HG03066 (cell line): ENCODE data around the gene VTA1.
"Not testable (repeated sequence)": the region's sequence is repeated elsewhere in the genome, so short reads cannot be mapped to it uniquely, and the experiment has no call there.

Source experiments
- ATAC-seq: cut with Tn5 transposase; IDR thresholded peaks from one replicate; pipeline ENCODE4 v1.9.1; 2021; ENCODE audit warnings: low read depth; ENCODE audit not compliant: unreplicated experiment

The VTA1 gene, protein sequence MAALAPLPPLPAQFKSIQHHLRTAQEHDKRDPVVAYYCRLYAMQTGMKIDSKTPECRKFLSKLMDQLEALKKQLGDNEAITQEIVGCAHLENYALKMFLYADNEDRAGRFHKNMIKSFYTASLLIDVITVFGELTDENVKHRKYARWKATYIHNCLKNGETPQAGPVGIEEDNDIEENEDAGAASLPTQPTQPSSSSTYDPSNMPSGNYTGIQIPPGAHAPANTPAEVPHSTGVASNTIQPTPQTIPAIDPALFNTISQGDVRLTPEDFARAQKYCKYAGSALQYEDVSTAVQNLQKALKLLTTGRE

DNA sequence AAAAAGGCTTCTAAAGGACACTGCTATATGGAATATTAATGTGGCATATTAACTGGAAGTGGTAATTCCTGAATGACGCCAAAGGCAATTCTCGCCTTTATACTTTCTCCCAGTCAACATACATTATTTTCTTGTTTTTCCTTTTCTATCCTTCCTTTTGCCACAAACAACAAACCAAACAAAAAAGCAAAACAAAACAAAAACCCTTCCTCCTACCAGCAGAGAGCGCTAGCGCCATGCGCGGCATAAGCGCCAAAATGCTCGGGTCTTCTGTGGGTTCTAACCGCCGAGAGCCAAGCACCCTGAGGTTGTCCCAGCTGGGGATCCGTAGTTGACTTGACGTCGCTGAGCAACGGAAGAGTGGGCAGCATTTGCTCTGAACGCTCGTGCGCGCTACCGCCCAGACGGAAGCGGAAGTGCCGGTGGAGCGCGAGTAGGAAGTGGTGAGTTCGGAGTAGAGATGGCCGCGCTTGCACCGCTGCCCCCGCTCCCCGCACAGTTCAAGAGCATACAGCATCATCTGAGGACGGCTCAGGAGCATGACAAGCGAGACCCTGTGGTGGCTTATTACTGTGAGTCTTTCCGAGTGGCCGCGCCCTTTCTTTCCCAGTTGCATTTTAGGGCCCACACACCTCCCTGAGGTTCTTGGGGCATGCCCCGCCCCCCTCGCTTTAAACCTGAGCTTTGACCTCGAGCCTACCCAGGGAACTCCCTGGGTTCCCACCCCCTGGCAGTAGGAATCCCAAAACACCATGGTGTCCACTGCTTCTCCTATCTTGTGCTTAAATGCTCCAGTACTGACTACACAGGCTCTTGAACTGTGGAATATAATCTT lies at the start of gene VTA1, which contains the start of gene NMBR:
Gene VTA1 (plus strand): TSS at position 436 of the 835 bp plus-strand sequence. CDS start 25 bp downstream, at position 461.
Gene NMBR (minus strand): TSS at position 295 of the 835 bp plus-strand sequence. CDS start 58,464 bp downstream, outside the sequence.
- ATAC-seq: peak; percentile 100

DNA sequence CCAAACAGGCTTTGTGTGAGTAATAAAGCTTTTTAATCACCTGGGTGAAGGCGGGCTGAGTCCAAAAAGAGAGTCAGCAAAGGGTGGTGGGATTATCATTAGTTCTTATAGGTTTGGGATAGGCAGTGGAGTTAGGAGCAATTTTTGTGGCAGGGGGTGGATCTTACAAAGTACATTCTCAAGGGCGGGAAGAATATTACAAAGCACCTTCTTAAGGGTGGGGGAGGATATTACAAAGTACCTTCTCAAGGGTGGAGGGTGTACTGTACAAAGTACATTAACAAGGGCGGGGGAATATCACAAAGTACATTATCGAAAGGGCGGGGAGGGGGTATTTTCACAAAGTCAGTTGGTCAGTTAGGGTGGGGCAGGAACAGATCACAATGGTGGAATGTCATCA lies 42.2 kb upstream of the VTA1 start:
- not testable (repeated sequence) for ATAC-seq

DNA sequence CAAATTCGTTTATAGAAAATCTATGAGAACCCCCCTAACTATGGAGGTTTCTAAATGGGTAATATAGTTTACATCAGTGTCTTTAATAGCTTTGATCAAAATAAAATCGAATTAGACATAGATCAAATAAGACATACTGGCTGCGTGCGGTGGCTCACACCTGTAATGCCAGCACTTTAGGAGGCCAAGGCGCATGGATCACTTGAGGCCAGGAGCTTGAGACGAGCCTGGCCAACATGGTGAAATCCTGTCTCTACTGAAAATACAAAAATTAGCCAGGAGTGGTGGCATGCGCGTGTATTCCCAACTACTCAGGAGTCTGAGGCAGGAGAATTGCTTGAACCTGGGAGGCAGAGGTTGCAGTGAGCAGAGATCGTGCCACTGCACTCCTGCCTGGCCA lies 36.2 kb upstream of the VTA1 start:
- not testable (repeated sequence) for ATAC-seq

DNA sequence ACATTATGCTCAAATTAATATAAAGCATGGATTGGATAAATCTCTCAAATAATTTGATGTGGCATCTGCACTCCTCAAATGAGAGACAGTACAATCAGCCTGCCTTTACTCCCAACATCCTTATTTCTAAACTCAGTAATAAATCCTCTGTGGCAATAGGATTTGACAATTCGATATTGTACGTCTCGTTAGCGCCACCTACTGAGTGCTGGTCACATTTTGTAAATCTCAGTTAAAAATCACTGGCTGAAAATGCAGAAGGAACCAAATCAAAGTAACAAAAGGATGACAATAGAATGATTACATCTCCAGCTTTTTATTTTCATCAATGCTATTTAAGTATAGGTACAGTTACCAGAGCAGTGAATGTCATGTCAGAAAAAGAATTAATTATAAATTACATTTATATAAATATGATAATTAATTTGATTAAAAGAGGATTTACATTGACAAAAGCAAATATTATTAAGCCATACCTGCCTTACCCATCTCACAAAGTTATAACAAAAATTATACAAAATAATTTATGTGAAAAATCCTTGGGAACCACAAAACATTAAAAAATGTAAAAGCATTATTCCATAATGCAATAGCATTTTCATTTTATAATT lies 34.5 kb upstream of the VTA1 start:
- ATAC-seq: peak; percentile 70

DNA sequence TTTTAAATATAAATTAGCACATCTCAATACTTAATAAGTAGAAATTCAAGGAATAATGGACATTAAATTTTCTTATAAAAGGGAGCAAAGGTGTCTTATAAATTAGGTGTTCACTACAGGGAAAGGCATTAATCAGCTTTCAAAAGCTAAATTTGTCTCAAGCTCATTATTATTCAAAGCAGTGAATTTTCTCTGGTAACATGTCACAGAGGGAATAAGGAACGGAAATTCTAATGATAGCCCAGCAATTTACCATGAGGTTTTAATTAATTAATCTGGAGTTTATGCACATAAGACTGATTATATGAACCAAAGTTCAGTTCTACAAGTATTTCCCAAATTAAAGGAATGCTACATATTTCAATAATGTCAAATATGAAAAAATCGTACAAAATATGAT lies 29.7 kb upstream of the VTA1 start:
- no peak for ATAC-seq

DNA sequence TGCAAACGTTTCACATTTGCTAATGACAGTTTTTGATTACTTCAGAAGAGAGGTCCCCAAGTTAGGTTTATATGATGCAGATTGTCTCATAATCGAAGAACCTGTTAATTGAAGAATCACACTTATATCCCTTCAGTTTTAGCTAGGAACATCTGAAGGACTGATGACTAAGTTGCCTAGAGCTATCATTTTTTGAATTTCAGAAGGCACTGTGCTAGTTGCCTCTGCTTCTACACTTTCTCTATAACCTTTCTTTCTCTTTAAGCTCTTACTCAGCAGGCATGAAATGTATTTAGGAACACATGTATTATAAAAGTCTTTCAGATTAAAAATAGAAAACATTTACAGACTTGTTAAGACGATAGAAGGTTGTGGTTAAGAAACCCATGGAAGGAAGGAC lies 28.7 kb upstream of the VTA1 start:
- ATAC-seq: no peak

DNA sequence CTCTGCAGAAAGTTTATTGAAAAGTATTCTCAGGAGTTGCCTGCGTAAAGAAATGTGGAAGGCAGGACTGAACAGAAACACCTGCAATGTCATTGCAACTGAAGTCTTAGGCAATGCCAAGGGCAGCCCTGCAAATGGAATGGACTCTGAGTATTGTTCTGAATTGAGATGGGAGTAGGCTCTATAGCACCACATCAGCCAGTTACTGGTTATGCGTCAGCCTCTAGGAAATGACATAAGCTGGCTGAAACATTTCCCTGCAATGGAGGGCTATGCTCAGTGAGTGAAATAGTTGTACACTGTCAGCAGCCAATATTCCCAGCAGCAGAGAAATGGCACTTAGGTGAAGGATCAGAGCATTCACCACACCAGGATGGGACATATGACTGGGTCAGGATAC lies 28.1 kb upstream of the VTA1 start:
- no peak for ATAC-seq

DNA sequence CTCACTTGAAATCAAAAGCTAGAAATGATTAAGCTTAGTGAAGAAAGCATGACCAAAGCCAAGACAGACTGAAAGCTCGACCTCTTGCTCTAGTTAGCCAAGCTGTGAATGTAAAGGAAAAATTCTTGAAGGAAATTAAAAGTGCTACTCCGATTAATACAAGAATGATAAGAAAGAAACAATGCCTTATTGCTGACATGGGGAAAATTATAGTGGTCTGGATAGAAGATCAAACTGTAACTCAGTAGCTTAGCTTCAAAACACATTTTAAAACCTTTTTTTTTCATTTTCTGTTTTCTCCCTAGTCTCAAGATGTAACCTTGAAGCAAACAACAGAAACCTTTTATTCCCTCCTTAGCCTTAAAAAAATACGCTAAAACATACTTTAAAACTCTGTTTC lies 25.7 kb upstream of the VTA1 start:
- ATAC-seq: no peak

DNA sequence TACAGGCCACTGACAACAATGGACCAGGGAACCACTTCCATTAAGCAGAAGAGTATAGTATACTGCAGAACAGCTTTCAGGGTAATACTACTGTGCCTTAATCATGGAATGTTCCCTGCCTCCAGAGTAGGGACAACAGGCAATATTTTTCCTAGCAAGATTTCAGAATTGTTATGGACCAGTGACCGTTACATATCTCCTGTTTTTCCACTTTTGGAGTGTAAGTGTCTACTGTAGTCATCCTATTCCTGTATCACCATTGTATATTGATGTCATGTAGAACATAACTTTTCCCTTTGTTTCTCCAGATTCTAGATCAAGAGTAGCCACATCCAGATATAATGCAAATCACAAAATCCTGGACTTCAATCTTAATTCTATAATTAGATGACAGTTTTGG lies 16.2 kb upstream of the VTA1 start:
- no peak for ATAC-seq

DNA sequence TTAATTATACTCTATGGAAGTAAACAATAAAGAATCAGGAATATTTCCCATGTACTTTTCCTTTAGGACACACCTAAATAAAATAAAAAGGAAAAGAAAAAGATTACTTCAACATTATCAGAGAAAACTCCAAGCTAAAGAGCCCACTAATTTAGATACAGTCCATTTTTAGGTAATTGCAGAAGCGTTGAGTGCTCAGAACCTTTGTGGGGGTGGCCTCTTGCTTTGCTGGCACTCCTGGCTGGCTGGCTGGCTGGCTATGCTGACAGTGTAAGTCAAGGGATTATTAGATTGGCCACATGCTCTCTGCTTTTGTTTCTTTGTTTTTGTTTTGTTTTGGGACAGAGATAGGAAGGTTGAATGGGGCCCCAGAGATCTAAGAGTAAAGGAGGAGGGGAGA lies 14.4 kb upstream of the VTA1 start, which contains the start of gene GJE1:
Gene GJE1 (plus strand): TSS at position 301 of the 400 bp plus-strand sequence. CDS start 234 bp downstream, outside the sequence.
- no peak for ATAC-seq

DNA sequence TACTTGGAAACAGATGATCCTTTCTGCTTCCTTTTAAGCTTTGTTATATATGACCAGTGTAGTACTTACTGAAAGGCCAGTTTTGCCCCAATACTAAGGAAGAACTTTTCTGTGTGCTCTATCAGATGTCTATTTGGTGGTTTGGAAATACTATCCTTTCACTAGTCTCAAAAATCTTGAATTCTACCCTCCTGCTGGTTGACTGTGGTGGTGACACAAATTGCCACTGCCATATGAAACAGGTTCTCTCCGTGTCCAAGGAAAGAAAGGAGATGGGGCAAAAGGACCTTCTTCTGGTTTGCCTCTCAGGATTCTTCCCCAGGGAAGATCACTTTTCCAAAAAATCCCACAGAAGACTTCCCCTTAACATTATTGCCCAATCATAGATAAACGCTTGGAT lies 8.2 kb upstream of the VTA1 start:
- no peak for ATAC-seq

DNA sequence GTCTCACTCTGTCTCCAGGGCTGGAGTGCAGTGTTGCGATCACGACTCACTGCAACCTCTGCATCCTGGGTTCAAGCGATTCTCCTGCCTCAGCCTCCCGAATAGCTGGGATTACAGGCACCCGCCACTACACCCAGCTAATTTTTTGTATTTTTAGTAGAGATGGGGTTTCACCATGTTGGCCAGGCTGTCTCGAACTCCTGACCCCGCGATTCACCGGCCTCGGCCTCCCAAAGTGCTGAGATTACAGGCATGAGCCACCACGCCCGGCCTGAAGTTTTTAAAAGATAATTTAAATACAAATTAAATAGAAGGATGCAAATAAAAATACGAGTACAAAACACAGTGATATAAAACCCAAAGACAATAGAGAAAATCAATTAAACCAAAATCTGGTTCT lies 5.5 kb upstream of the VTA1 start:
- ATAC-seq: not testable (repeated sequence)

DNA sequence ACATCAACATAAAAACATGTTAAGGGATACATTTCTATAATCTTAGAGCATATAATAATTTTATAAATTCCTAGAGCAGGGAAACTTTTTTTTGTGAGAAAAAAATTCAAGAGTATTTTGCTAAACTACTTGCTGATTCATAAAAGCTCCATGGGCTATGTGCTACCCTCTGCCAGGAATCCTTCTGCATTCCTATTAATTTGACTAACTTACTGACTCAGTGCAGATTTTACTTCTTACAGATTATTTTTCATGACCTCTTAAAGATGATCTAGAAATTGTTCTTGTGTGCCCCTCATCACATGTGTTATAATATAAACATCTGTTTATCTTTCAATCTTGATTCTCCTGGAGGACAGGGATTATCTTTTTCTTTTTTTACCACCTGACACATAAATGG lies 5.7 kb downstream of the VTA1 start:
- ATAC-seq: no peak

DNA sequence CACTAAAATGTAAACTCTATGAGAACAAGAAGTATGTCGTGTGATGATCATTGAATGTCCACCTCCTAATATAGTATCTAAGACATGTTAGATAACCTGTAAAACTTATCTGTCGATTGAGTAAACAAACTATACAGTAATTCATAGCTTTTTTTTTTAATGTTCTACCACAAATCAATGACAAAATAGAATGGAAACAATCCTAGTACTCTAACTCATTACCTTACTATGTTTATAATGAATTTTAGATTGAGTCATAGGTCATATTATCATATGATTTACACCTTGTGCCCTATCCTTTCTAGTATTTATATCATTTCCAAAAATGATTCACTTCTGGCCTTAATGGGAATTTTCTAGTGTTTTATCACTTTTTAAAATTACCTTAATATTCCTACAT lies 6.1 kb downstream of the VTA1 start:
- no peak for ATAC-seq

DNA sequence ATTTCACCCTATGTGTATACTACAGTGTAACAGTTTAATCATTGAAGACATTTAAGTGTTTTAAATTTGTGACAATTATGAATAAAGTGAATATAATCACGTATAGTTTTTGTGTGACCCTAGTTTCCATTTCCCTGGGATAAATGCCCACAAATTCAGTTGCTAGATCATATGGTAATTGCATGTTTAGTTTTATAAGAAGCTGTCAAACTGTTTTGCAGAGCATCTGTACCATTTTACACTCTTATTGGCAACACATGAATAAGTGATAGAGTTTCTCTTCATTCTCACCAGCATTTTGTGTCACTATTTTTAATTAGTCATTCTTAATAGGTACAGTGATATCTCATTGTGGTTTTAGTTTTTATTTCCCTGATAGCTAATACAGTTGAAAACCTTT lies 7.3 kb downstream of the VTA1 start:
- no peak for ATAC-seq

DNA sequence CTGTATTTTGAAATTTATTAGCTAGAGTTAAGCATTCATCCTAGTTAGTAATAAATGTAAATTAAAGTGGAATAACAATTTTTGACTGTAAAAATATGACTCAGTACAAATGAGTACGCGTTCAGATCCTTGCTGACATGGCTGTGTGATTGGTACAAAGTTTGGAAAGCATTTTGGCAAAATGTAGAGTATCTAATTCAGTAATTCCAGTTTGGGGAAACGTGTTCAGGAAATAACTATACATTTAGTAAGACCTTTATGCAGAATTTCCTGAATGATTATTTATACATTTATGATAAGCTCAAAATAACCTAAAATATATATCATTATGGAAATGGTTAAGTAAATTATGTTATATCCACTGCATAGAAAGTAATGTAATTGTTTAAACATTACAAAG lies 8.0 kb downstream of the VTA1 start:
- no peak for ATAC-seq

DNA sequence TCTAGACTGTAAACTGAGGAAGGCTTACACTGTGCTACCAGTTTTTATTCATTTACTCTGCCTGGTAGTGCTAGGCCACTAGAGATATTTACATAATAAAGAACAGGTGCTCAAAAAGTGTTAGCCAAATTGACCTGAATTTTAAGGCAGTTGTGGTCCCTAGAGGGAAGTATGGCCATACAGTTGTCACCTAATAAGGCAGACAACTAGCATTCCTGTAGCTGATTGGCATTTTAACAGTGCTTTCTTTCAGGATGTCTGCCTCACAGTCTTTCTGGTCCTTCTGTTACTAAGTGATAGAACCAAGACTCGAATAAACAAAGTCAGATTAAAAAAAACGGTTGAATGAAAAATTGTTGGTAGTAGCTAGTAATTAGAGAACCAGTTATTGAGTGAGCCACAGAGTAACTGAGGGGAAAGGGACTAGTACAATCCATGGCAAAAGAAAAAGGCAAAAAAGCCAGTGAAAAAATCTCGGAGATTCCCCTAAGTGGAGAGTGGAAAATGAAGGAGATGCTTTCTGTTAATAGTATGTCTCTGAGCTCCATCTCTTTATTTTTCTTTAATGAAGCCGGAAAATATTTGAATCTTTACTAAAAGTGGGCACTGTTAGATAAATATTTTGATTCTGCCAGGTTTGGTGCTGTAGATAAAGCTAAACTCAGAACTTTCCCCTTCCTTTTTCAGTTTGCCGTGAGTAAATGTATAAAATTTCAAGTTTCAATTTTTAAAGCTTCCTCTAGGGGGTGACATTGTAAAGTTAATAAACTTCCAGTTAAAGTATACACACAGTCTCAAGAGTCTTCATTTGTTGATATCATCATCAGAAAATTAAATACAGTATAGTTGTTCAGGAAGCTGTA lies 9.1 kb downstream of the VTA1 start:
- ATAC-seq: no peak

DNA sequence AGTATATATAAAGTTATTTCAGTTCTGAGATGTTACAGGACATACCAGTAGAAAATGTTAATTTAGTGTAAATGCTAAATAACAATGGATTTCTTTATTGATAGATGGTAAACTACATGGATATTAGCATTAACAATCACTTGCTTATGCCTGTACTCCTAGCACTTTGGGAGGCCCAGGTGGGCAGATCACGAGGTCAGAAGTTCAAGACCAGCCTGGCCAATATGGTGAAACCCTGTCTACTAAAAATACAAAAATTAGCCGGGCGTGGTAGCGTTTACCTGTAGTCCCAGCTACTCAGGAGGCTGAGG lies 9.7 kb downstream of the VTA1 start:
- not testable (repeated sequence) for ATAC-seq

DNA sequence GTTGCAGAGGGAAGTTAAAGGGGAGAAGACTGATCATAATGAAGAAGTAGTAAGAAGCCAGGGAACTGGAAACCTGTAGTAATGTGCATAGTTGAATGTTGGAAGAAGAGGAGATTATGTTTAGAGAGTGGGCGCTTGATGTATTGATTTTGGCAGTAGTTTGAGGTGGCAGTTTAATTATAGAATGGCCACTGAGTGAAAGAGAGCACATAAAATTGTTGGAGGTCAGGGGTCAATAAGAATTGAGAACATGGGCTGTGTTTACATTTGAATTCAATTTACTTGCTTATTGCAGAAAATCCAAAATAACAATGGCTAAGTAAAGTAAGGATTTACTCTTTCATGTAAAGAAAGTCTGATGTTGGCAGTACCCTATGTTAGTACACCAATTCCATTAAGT lies 15.7 kb downstream of the VTA1 start:
- no peak for ATAC-seq

DNA sequence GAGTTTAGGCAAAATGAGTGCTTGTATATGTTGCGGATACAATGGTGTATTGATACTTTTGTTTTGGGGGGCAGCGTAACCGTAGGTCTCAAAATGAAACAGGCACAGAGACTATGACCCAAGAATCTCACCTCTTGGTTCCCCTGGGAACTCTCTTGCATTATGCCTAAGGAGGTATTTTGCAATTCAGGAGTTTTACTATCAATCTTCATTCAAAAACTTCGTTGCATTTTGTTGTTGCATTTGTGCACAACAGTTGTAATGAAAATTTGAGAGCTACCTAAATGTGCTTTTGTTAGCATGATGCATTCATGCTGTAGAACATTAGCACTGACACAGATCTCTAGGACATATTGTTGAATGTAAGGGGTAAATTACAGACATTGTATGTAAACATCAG lies 18.2 kb downstream of the VTA1 start:
- no peak for ATAC-seq

DNA sequence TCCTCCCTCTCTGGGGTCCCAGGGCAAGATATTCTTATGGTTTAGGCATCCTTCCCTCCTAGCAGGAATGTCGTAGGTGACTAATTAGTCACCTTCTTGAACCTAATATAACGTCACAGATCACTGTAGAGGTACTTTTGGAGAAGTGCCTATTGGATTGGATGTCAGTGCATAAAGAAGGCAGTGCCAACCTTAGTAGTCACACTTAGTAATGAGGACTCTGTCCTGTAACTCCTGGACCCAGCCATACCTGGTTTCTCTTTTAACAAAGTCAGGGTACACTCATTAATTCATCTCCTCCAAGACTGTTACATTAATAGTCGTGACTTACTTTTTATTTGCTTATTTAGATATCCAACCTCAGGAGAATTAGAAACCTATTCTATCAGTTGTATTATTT lies 20.0 kb downstream of the VTA1 start:
- no peak for ATAC-seq
